Activated CD4-positive, alpha-beta memory T cell treated with anti-CD3 and anti-CD28 coated beads for 36 hours (primary cell): Measurements from ENCODE around the gene SMYD5. TPM values are rescaled to one million over a fixed set of nuclear protein-coding genes. Genes with fewer than 3 reads are reported as not detected.
"Not testable (repeated sequence)": the region's sequence is repeated elsewhere in the genome, so short reads cannot be mapped to it uniquely, and the experiment has no call there.

ENCODE experiments used
- CTCF ChIA-PET: fragments of 350-600 bp; sonication (Branson Sonifier 250); formaldehyde crosslinking; loops from one replicate; lab custom pipeline; 2021; ENCODE audit warnings: antibody characterized with exemption, inconsistent platforms; lab: Charles Lee
- POLR2A ChIA-PET: fragments of 350-600 bp; sonication (Branson Sonifier 250); formaldehyde crosslinking; loops from one replicate; lab custom pipeline; 2021; ENCODE audit warnings: antibody characterized with exemption; lab: Charles Lee
- DNase-seq: peaks from one replicate; pipeline ENCODE4 v3.0.0-alpha.2; 2020
- H3K27ac Mint-ChIP-seq: one replicate; pipeline ENCODE4 v1.8.0; 2021; ENCODE audit warnings: mixed read lengths
- H3K27me3 Mint-ChIP-seq: one replicate; pipeline ENCODE4 v1.8.0; 2021; ENCODE audit warnings: mixed read lengths
- H3K36me3 Mint-ChIP-seq: one replicate; pipeline ENCODE4 v1.8.0; 2021; ENCODE audit warnings: mixed read lengths
- H3K4me1 Mint-ChIP-seq: one replicate; pipeline ENCODE4 v1.8.0; 2021; ENCODE audit warnings: low read depth, mixed read lengths
- H3K4me3 Mint-ChIP-seq: one replicate; pipeline ENCODE4 v1.8.0; 2021; ENCODE audit warnings: mild to moderate bottlenecking, mixed read lengths
- H3K9me3 Mint-ChIP-seq: one replicate; pipeline ENCODE4 v1.8.0; 2021; ENCODE audit warnings: mixed read lengths
- intact Hi-C: fragments of 100-400 bp; cut with micrococcal nuclease; formaldehyde crosslinking; loops from one replicate; pipeline ENCODE4 v1.15.1; 2023
- total RNA-seq, 2 experiments: library from RNA; stranded (reverse); gene quantifications; one replicate each; pipeline ENCODE4 v1.2.3, GENCODE V29; 2021

SMYD5 gene
- total RNA-seq, 2 experiments from 2014 or later: 40.0 to 42.0 TPM

DNA sequence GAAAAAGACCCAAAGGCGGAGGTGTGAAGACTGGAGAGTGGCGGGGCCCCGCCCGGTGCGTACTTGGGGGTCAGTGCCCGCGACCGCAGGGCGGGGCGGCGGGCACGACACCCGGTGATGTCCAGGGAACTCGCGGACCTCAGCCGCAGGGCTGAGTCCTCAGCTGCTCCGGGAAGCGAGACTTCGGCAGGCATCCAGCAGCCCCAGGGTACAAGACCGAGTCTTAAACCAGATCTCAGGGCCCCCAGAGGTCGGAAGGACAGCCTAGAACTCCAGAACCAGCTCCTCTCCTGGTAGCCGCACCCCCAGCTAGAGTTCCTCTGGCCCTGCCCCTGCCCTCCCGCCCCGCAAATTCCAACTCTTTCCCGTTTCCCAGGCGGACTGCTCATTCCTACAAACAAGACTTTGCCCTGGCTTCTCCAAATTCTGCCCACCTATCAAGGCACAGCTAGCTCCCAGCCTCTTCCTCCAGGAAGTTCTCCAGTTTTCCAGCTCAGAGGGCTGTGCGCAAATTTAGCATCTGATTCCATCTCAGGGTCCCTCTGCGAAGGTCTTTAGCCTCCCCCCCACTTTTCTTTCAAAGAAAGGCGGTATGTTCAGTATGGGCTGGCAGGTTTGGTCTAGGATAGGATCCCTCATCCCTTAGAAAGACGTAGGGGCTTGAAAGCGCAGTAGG, 37.7 kb upstream of the SMYD5 start:
- Mint-ChIP-seq H3K4me1 (peaks cover 26% of the 10 kb centered on the region), H3K27ac (no peak overlapping the region), H3K4me3 (peak overlapping the region; percentile 77), H3K27me3 (peaks cover 31% of the 10 kb centered on the region), H3K36me3 (no peaks in the 10 kb centered on the region), H3K9me3 (no peaks in the 10 kb centered on the region)
- CTCF ChIA-PET: interaction anchor here (1.0 to 6.4 kb wide), 43 partner anchors 10 to 364 kb away, joined by 3 to 158 read pairs (median 7); partner anchors contain the start of genes EMX1, PRADC1, RAB11FIP5 and SFXN5
- POLR2A ChIA-PET: interaction anchor here (1.0 to 1.7 kb wide), 5 partner anchors 16 to 105 kb away, joined by 3 to 4 read pairs (median 3); partner anchors contain the start of genes PRADC1, RAB11FIP5 and SFXN5
- intact Hi-C loops: loop anchor here (2.0 to 5.0 kb wide), 4 partner anchors 64 to 404 kb away; partner anchors contain the start of genes EGR4 and RAB11FIP5
- peak; percentile 30 for DNase-seq

DNA sequence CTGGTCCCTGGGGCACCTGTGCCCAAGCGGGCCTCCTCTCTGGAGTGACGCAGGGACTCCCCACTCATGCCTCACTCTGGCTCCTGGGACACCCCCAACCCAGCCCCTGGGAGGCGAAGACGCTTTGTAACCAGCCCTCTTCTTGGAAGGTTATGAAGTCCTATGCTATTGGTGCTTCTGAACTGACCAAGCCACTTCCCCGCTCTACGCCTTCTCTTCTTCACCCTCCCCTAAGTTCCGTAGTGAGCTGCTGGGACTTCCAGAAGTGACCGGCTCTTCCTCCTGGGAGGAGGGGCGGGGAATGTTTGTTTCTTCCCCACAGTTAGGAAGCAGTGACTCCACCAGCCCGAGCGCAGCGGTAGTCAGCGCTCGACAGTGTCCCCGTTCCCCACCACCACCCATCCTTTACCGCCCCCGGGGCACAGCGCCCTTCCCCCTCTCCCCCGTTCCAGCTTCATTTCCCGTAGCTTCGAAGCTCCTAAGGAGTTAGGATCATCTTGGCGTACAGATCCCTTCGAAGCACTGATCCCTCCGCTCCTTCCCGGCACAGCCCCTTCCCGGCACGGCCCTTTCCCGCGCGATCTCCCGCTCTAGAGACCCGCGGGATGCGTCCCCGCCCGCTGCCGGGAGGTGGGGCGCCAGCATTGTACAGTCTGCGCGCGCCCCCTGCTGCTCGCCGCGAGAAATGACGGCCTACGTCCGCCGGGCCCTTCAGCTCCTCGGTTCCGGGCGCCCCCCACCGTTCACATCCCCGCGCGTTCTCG, 37.0 kb upstream of the SMYD5 start:
- CTCF ChIA-PET: interaction anchor here (0.6 to 6.4 kb wide), 61 partner anchors 9 to 407 kb away, joined by 3 to 158 read pairs (median 6); partner anchors contain the start of genes CCT7, EMX1, NOTO and PRADC1
- H3K36me3 Mint-ChIP-seq: no peaks in the 10 kb centered on the region
- H3K4me3 Mint-ChIP-seq: peak overlapping the region; percentile 77
- POLR2A ChIA-PET: interaction anchor here (1.0 to 1.7 kb wide), 6 partner anchors 16 to 106 kb away, joined by 3 to 4 read pairs (median 3); partner anchors contain the start of genes CCT7, PRADC1, RAB11FIP5 and SFXN5
- H3K27me3 Mint-ChIP-seq: peaks cover 31% of the 10 kb centered on the region
- peaks cover 26% of the 10 kb centered on the region for H3K4me1 Mint-ChIP-seq
- H3K27ac Mint-ChIP-seq: no peak overlapping the region
- peak; percentile 91 for DNase-seq
- no peaks in the 10 kb centered on the region for H3K9me3 Mint-ChIP-seq
- intact Hi-C loops: loop anchor here (1.0 to 5.0 kb wide), 10 partner anchors 14 to 405 kb away; partner anchors contain the start of genes CCT7, EGR4 and RAB11FIP5

DNA sequence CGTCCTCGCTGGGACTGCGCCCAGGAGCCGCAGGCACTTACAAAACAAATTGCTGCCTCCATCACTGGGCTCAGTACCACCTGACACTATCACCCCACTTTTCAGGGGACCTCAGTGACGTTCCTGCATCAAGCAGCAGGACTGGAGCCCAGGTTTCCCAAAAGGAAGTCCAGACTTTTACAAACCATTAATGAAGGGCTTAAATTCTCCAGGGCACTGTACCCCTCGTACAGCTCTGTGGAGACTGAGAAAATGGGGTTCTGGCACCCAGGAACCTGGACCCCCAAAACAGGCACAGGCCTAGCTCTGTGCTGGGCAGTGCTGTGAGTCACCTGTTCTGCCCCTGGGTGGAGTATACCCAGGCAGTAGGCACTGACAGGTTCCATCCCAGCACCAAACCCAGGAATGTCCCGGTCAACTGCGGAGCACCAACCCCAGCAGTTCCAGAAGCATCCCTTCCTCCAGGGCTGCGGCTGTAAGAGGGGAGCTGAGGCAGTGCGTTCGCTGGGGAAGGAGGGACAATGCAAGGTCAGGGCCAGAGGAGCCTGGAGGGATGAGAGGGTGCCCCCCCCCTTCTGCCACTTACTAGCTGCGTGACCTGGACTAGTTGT, 36.3 kb upstream of the SMYD5 start:
- peaks cover 25% of the 10 kb centered on the region for H3K4me1 Mint-ChIP-seq
- peaks cover 31% of the 10 kb centered on the region for H3K27me3 Mint-ChIP-seq
- POLR2A ChIA-PET: interaction anchor here (1.0 to 1.7 kb wide), 4 partner anchors 35 to 106 kb away, joined by 3 to 4 read pairs (median 4); partner anchors contain the start of genes CCT7, PRADC1 and SFXN5
- CTCF ChIA-PET: interaction anchor here (0.6 to 6.4 kb wide), 59 partner anchors 8 to 408 kb away, joined by 3 to 158 read pairs (median 6); partner anchors contain the start of genes CCT7, EMX1, NOTO and PRADC1
- H3K9me3 Mint-ChIP-seq: no peaks in the 10 kb centered on the region
- no peaks in the 10 kb centered on the region for H3K36me3 Mint-ChIP-seq
- intact Hi-C loops: loop anchor here (1.0 to 5.0 kb wide), 10 partner anchors 14 to 405 kb away; partner anchors contain the start of genes CCT7, EGR4 and RAB11FIP5
- H3K27ac Mint-ChIP-seq: no peak overlapping the region
- peak overlapping the region; percentile 77 for H3K4me3 Mint-ChIP-seq
- DNase-seq: no peak

DNA sequence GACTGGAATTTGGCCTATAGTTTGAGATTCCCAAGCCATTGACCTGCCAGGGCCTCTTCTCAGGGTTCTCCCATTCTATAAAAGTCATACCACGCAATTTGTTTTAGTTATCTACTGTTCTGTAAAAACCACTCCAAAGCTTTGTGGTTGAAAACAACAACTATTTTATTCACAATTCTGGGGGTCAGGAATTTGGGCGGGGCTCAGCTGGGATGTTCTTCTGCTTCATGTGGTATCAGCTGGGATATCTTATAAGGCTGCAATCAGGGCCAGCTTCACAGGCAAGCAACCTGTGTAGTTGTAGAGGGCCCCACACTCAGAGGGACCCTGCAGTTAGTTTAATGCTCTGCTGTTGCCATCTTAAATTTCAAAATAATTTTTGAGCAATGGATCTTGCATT, 28.1 kb upstream of the SMYD5 start:
- Mint-ChIP-seq H3K9me3 (peaks cover 9% of the 10 kb centered on the region), H3K4me3 (no peak overlapping the region), H3K27ac (no peak overlapping the region), H3K27me3 (peaks cover 7% of the 10 kb centered on the region), H3K36me3 (peaks cover 3% of the 10 kb centered on the region), H3K4me1 (no peaks in the 10 kb centered on the region)
- DNase-seq: no peak
- POLR2A ChIA-PET: no interaction called here
- intact Hi-C loops: no loop called here
- CTCF ChIA-PET: interaction anchor here (1.2 to 1.4 kb wide), 2 partner anchors 9 to 27 kb away, joined by 4 to 6 read pairs; no protein-coding TSS in a partner anchor

DNA sequence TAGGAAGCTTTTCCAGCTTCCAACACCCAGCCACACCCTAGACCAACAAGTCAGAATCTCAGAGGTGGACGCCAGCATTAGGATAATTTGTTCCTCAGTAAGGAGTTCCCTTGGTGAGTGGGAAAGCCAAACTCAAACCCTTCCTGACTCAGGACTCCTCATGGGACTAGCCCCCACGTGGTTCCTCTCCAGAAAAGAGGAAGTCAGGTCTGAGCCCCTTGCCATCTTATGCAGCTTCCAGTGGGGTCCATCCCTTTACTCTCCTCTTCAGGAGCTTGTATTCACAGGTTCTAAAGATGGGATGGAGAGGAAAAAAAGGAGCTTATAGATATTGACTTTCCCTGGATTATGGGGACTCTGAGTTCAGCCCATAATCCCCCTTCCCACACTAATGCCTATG, 26.5 kb upstream of the SMYD5 start:
- Mint-ChIP-seq H3K27ac (no peak overlapping the region), H3K36me3 (peaks cover 3% of the 10 kb centered on the region), H3K4me1 (no peaks in the 10 kb centered on the region), H3K27me3 (peaks cover 5% of the 10 kb centered on the region), H3K9me3 (peaks cover 9% of the 10 kb centered on the region), H3K4me3 (no peak overlapping the region)
- no peak for DNase-seq
- CTCF ChIA-PET: interaction anchor here (2.0 kb wide), 1 partner anchor 10 kb away, joined by 10 read pairs; no protein-coding TSS in a partner anchor
- intact Hi-C loops: no loop called here
- POLR2A ChIA-PET: no interaction called here

DNA sequence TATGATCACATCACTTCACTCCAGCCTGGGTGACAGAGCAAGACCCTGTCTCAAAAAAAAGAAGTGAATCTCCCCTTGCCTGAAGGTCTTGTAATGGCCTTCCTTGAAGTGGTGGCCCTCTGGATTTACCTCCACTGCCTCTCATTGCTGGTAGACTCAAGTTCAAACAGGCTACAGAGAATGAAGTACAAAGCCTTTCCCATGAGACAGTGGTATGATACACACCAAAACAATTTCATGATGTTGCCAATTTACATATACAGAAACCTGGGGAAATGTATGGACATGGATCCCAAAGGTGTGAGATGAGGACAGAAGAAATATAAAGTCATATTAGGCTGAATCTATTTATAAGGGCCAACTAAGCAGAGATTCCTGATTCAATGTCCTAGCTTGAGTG, 16.5 kb upstream of the SMYD5 start:
- intact Hi-C loops: no loop called here
- H3K9me3 Mint-ChIP-seq: no peaks in the 10 kb centered on the region
- H3K27ac Mint-ChIP-seq: no peak overlapping the region
- H3K4me3 Mint-ChIP-seq: no peak overlapping the region
- ChIA-PET CTCF (interaction anchor here (1.5 to 2.5 kb wide), 2 partner anchors 15 to 20 kb away, joined by 4 to 10 read pairs; no protein-coding TSS in a partner anchor), POLR2A (no interaction called here)
- peaks cover 24% of the 10 kb centered on the region for H3K27me3 Mint-ChIP-seq
- no peak for DNase-seq
- H3K4me1 Mint-ChIP-seq: peaks cover 5% of the 10 kb centered on the region
- H3K36me3 Mint-ChIP-seq: no peaks in the 10 kb centered on the region

DNA sequence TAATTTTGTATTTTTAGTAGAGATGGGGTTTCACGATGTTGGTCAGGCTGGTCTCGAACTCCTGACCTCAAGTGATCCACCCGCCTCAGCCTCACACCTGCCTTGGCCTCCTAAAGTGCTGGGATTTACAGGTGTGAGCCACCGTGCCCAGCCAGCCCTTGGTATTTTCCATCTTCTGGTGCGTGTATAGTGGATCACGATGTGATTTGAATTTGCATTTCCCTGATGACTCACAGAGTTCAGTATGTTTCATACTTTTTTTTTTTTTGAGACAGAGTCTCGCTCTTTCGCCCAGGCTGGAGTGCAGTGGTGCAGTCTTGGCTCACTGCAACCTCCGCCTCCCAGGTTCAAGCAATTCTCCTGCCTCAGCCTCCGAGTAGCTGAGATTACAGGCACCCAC, 13.8 kb upstream of the SMYD5 start:
- H3K4me1 Mint-ChIP-seq, H3K9me3 Mint-ChIP-seq, intact Hi-C loops, H3K27ac Mint-ChIP-seq, H3K4me3 Mint-ChIP-seq, POLR2A ChIA-PET, H3K36me3 Mint-ChIP-seq: not testable (repeated sequence)
- DNase-seq: peak; percentile 24
- H3K27me3 Mint-ChIP-seq: peaks cover 39% of the 10 kb centered on the region
- CTCF ChIA-PET: interaction anchor here (1.7 kb wide), 1 partner anchor 23 kb away, joined by 6 read pairs; no protein-coding TSS in a partner anchor

DNA sequence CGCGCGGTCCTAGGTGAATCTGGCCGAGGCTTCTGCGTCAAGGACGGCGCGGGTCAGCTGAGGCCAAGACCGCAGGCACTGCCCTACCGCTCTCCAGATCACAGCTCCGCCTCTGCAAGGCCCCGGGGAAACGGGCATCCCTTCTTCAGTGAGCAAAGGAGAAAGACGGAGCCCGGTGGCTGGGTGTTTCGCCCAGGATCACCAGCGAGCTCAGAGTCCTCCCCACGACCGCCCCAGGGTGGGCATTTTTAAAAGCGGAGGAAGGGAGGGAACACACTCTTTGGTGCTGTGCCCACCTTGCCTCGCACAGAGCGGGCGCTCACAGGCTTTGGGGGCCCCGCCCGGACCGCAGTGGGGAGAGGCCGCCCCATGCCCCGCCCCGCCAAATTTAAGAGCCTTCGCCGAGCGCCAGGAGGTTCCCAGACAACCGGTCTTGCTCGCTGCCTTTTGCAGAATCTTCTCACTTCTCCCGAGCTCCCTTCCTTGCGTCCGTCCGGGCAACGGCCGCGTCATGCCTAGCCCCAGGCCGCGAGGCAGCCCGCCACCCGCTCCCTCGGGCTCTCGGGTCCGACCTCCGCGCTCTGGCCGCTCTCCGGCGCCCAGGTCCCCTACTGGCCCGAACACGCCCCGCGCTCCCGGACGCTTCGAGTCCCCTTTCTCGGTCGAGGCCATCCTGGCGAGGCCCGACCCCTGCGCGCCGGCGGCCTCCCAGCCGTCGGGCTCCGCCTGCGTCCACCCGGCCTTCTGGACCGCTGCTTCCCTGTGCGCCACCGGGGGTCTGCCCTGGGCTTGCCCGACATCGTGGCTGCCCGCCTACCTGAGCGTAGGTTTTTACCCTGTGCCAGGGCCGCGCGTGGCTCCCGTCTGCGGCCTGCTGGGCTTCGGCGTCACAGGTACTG, 11.6 kb upstream of the SMYD5 start, which contains the start of gene NOTO:
Gene NOTO (plus strand): TSS at position 419 of the 899 bp plus-strand sequence. CDS start 93 bp downstream, at position 512.
- no peak within 1 kb of the TSS for H3K27ac Mint-ChIP-seq
- no peaks in the 10 kb centered on the region for H3K36me3 Mint-ChIP-seq
- POLR2A ChIA-PET: no interaction called here
- intact Hi-C loops: no loop called here
- no peak within 1 kb of the TSS for H3K4me3 Mint-ChIP-seq
- H3K9me3 Mint-ChIP-seq: no peaks in the 10 kb centered on the region
- peaks cover 7% of the 10 kb centered on the region for H3K4me1 Mint-ChIP-seq
- DNase-seq: no peak
- H3K27me3 Mint-ChIP-seq: peaks cover 42% of the 10 kb centered on the region
- CTCF ChIA-PET: interaction anchor here (1.3 to 2.0 kb wide), 4 partner anchors 10 to 25 kb away, joined by 5 to 8 read pairs (median 6); no protein-coding TSS in a partner anchor

DNA sequence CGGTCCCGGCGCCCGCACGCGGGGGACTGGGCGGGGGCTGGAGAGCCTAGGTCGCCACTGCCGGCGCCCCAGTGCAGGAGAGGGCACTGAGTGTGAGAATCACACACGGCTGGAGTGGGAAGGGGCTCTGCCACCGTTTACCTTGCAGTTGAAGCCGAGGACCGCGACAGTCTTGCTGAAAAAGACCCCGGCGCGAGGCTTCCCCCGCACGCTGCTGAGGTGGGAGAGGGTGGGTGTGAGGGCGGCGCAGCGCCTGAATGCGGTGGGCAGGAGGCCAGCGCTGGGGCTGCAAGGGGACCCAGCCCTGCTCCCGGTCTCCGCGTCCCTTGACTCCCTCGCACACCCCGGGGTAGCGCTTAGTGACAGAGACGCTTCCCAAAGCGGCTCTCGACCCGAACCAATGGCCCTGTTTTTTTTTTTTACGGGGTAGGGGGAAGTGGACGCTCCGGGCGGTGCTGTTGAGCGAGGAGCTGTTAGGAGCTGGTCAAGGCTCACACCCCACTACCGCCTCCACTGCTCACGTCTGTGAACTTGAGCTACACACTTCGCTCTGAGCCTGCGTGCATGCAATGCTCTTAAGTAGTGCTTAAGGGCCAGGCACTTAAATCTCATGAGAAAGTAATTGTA, 10.9 kb upstream of the SMYD5 start:
- Mint-ChIP-seq H3K27ac (no peak overlapping the region), H3K4me1 (peaks cover 7% of the 10 kb centered on the region), H3K9me3 (no peaks in the 10 kb centered on the region), H3K36me3 (no peaks in the 10 kb centered on the region), H3K27me3 (peaks cover 44% of the 10 kb centered on the region), H3K4me3 (no peak overlapping the region)
- intact Hi-C loops: no loop called here
- DNase-seq: no peak
- CTCF ChIA-PET: interaction anchor here (1.3 to 2.0 kb wide), 2 partner anchors 9 to 26 kb away, joined by 5 to 7 read pairs; no protein-coding TSS in a partner anchor
- POLR2A ChIA-PET: no interaction called here

DNA sequence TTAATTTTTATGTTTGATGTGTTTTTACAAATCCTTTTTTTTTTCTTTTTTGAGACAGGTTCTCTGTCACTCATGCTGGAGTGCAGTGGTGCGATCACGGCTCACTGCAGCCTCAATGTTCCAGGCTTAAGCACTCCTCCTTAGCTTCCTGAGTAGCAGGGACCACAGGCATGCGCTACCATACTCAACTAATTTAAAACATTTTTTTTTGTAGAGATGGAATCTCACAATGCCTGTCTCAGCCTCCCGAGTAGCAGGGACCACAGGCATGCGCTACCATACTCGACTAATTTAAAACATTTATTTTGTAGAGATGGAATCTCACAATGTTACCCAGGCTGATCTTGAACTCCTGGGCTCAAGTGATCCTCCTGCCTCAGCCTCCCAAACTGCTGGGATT, 8.4 kb upstream of the SMYD5 start:
- Mint-ChIP-seq H3K4me3 (no peak overlapping the region), H3K36me3 (no peaks in the 10 kb centered on the region), H3K4me1 (peaks cover 7% of the 10 kb centered on the region), H3K9me3 (no peaks in the 10 kb centered on the region), H3K27me3 (peaks cover 37% of the 10 kb centered on the region), H3K27ac (no peak overlapping the region)
- ChIA-PET CTCF (interaction anchor here (8.7 kb wide), 1 partner anchor 30 kb away, joined by 158 read pairs; no protein-coding TSS in a partner anchor), POLR2A (no interaction called here)
- no peak for DNase-seq
- intact Hi-C loops: no loop called here
